ENCODE results near the gene SLFN13. TPM values are rescaled to one million over a fixed set of nuclear protein-coding genes. Genes with fewer than 3 reads are reported as not detected.

Gene SLFN13
- 9.5 TPM for total RNA-seq
- 2.1 TPM for polyA plus RNA-seq

GRCh38 chr17:35448214-35448898, at the start of gene SLFN13:
Gene SLFN13, minus strand, starts transcription at chr17:35448766. Its CDS starts 3,086 bp downstream, at chr17:35445680.
- H3K4me1 ChIP-seq (ENCODE audit: insufficient read depth) = no peaks in the 10 kb centered on the region
- peak within 1 kb of the TSS; percentile 55 for H3K4me3 ChIP-seq (ENCODE audit: low read depth, low read length)
- peaks cover 3% of the 10 kb centered on the region for H3K36me3 ChIP-seq (ENCODE audit: insufficient read depth)
- WGBS = 2% methylated on average over 44 of the region's 44 CpGs
- peak; percentile 41 for DNase-seq (ENCODE audit: extremely low spot score)
- no peak within 1 kb of the TSS for H3K27ac ChIP-seq (ENCODE audit: low read depth)

- Histone ChIP-seq H3K36me3 (ENCODE audit: insufficient read depth) (no peaks in the 10 kb centered on the region), H3K4me3 (ENCODE audit: low read depth, low read length) (no peak overlapping the region), H3K4me1 (ENCODE audit: insufficient read depth) (no peaks in the 10 kb centered on the region), H3K27ac (ENCODE audit: low read depth) (no peak overlapping the region)
- WGBS = 27% methylated on average over 30 of the region's 30 CpGs
- no peak for DNase-seq (ENCODE audit: extremely low spot score)
Observed at GRCh38 chr17:35496451-35497290, 48.1 kb upstream of the SLFN13 start.

GRCh38 chr17:35493040-35493439, 44.5 kb upstream of the SLFN13 start:
- Histone ChIP-seq H3K4me1 (ENCODE audit: insufficient read depth) (no peaks in the 10 kb centered on the region), H3K4me3 (ENCODE audit: low read depth, low read length) (no peak overlapping the region), H3K27ac (ENCODE audit: low read depth) (no peak overlapping the region), H3K36me3 (ENCODE audit: insufficient read depth) (no peaks in the 10 kb centered on the region)
- no peak for DNase-seq (ENCODE audit: extremely low spot score)
- WGBS = 28% methylated on average over 2 of the region's 2 CpGs

GRCh38 chr17:35491417-35491816, 42.9 kb upstream of the SLFN13 start:
- WGBS = 30% methylated on average over 3 of the region's 3 CpGs
- Histone ChIP-seq H3K36me3 (ENCODE audit: insufficient read depth) (no peaks in the 10 kb centered on the region), H3K27ac (ENCODE audit: low read depth) (no peak overlapping the region), H3K4me3 (ENCODE audit: low read depth, low read length) (no peak overlapping the region), H3K4me1 (ENCODE audit: insufficient read depth) (no peaks in the 10 kb centered on the region)
- DNase-seq (ENCODE audit: extremely low spot score) = no peak

- no peak for DNase-seq (ENCODE audit: extremely low spot score)
- WGBS = 17% methylated on average over 18 of the region's 18 CpGs
- H3K4me3 ChIP-seq (ENCODE audit: low read depth, low read length) = no peak overlapping the region
- H3K4me1 ChIP-seq (ENCODE audit: insufficient read depth) = no peaks in the 10 kb centered on the region
- no peak overlapping the region for H3K27ac ChIP-seq (ENCODE audit: low read depth)
- H3K36me3 ChIP-seq (ENCODE audit: insufficient read depth) = no peaks in the 10 kb centered on the region
Observed at GRCh38 chr17:35489944-35490343, 41.4 kb upstream of the SLFN13 start.

- H3K4me3 ChIP-seq (ENCODE audit: low read depth, low read length) = no peak overlapping the region
- no peaks in the 10 kb centered on the region for H3K4me1 ChIP-seq (ENCODE audit: insufficient read depth)
- DNase-seq (ENCODE audit: extremely low spot score) = no peak
- no peak overlapping the region for H3K27ac ChIP-seq (ENCODE audit: low read depth)
- no peaks in the 10 kb centered on the region for H3K36me3 ChIP-seq (ENCODE audit: insufficient read depth)
- 29% methylated on average over 15 of the region's 15 CpGs for WGBS
Observed at GRCh38 chr17:35488991-35489390, 40.4 kb upstream of the SLFN13 start.

- no peaks in the 10 kb centered on the region for H3K36me3 ChIP-seq (ENCODE audit: insufficient read depth)
- WGBS = 8% methylated on average over 42 of the region's 42 CpGs
- H3K4me1 ChIP-seq (ENCODE audit: insufficient read depth) = no peaks in the 10 kb centered on the region
- no peak for DNase-seq (ENCODE audit: extremely low spot score)
- H3K27ac ChIP-seq (ENCODE audit: low read depth) = peak overlapping the region; percentile 68
- H3K4me3 ChIP-seq (ENCODE audit: low read depth, low read length) = peak overlapping the region; percentile 69
Observed at GRCh38 chr17:35486920-35487732, 38.6 kb upstream of the SLFN13 start.

- DNase-seq (ENCODE audit: extremely low spot score) = no peak
- no peaks in the 10 kb centered on the region for H3K36me3 ChIP-seq (ENCODE audit: insufficient read depth)
- no peak overlapping the region for H3K4me3 ChIP-seq (ENCODE audit: low read depth, low read length)
- H3K27ac ChIP-seq (ENCODE audit: low read depth) = no peak overlapping the region
- no peaks in the 10 kb centered on the region for H3K4me1 ChIP-seq (ENCODE audit: insufficient read depth)
- WGBS = 66% methylated on average over 5 of the region's 5 CpGs
Observed at GRCh38 chr17:35479271-35479670, 30.7 kb upstream of the SLFN13 start.

- WGBS = 69% methylated on average over 5 of the region's 5 CpGs
- no peak for DNase-seq (ENCODE audit: extremely low spot score)
- Histone ChIP-seq H3K36me3 (ENCODE audit: insufficient read depth) (no peaks in the 10 kb centered on the region), H3K27ac (ENCODE audit: low read depth) (no peak overlapping the region), H3K4me3 (ENCODE audit: low read depth, low read length) (no peak overlapping the region), H3K4me1 (ENCODE audit: insufficient read depth) (no peaks in the 10 kb centered on the region)
Observed at GRCh38 chr17:35477248-35477647, 28.7 kb upstream of the SLFN13 start.

GRCh38 chr17:35476283-35476820, 27.8 kb upstream of the SLFN13 start:
- no peak for DNase-seq (ENCODE audit: extremely low spot score)
- Histone ChIP-seq H3K4me3 (ENCODE audit: low read depth, low read length) (no peak overlapping the region), H3K4me1 (ENCODE audit: insufficient read depth) (no peaks in the 10 kb centered on the region), H3K27ac (ENCODE audit: low read depth) (no peak overlapping the region), H3K36me3 (ENCODE audit: insufficient read depth) (no peaks in the 10 kb centered on the region)
- WGBS = 69% methylated on average over 2 of the region's 2 CpGs

- Histone ChIP-seq H3K4me3 (ENCODE audit: low read depth, low read length) (no peak overlapping the region), H3K36me3 (ENCODE audit: insufficient read depth) (no peaks in the 10 kb centered on the region), H3K27ac (ENCODE audit: low read depth) (no peak overlapping the region), H3K4me1 (ENCODE audit: insufficient read depth) (no peaks in the 10 kb centered on the region)
- DNase-seq (ENCODE audit: extremely low spot score) = no peak
- 77% methylated on average over 4 of the region's 4 CpGs for WGBS
Observed at GRCh38 chr17:35468475-35468874, 19.9 kb upstream of the SLFN13 start.

- Histone ChIP-seq H3K4me3 (ENCODE audit: low read depth, low read length) (no peak overlapping the region), H3K4me1 (ENCODE audit: insufficient read depth) (no peaks in the 10 kb centered on the region), H3K36me3 (ENCODE audit: insufficient read depth) (no peaks in the 10 kb centered on the region), H3K27ac (ENCODE audit: low read depth) (no peak overlapping the region)
- 83% methylated on average over 4 of the region's 4 CpGs for WGBS
- no peak for DNase-seq (ENCODE audit: extremely low spot score)
Observed at GRCh38 chr17:35467824-35468223, 19.3 kb upstream of the SLFN13 start.

GRCh38 chr17:35460354-35460851, 11.8 kb upstream of the SLFN13 start:
- 7% methylated on average over 44 of the region's 44 CpGs for WGBS
- H3K4me3 ChIP-seq (ENCODE audit: low read depth, low read length) = no peak overlapping the region
- H3K36me3 ChIP-seq (ENCODE audit: insufficient read depth) = no peaks in the 10 kb centered on the region
- no peaks in the 10 kb centered on the region for H3K4me1 ChIP-seq (ENCODE audit: insufficient read depth)
- H3K27ac ChIP-seq (ENCODE audit: low read depth) = no peak overlapping the region
- DNase-seq (ENCODE audit: extremely low spot score) = no peak
